ENCODE results near the gene TWIST1.

The TWIST1 gene

DNA sequence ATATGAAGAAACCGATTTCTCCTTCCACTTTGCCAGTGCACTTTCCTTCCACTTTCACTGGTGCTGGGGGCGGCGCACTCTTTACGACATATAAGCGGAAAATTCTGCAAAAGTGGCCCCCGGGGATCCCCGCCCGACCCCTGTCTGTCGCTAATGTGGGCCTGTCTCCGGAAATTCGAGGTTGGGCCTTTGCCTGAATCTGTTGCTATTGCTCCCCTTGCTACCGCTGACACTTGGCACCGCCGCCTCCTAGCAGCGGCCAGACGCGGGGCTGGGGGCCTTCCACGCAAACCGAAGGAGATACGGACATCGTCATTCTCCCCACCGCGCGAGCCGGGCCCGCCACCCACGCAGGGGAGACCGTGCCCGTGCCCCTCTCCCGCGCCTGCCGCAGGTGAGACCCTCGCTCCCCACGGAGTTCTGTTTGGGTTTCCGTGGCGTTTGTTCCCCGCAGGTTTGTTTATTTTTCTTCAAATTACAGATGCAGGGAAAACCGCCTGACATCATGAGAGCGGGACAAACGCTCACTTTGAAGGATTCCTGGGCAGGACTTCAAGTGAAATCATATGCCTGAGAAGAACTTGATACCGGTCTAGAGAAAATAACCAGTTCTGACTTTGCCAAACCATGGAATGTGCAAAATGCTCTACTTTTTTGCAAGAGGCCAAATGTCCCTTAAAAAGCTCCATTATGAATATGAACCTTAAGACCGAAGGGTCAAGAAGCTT lies 5.0 kb downstream of the TWIST1 start:
- Histone ChIP-seq H3K4me1 (ENCODE audit: insufficient read depth, low read length) (no peaks in the 10 kb centered on the region), H4K20me1 (ENCODE audit: insufficient read depth, low read length) (no peaks in the 10 kb centered on the region), H3K4me3 (ENCODE audit: low read depth in 1 of 2, low read length in 2 of 2) (no peak overlapping the region), H3K27ac (ENCODE audit: low read length) (no peak overlapping the region), H3K27me3 (ENCODE audit: insufficient read depth, low read length, poor library complexity) (no peaks in the 10 kb centered on the region), H3K9me3 (ENCODE audit: insufficient read depth, low read length, severe bottlenecking) (peaks cover 6% of the 10 kb centered on the region), H3K36me3 (ENCODE audit: insufficient read depth, low read length) (no peaks in the 10 kb centered on the region), H3K79me2 (ENCODE audit: insufficient read depth, low read length) (no peaks in the 10 kb centered on the region), H3K4me2 (ENCODE audit: insufficient read depth, low read length) (no peak overlapping the region), H2AFZ (ENCODE audit: low read depth, low read length) (no peak overlapping the region), H3K9ac (ENCODE audit: low read depth, low read length) (no peak overlapping the region)
- TF ChIP-seq, protein P1, sequence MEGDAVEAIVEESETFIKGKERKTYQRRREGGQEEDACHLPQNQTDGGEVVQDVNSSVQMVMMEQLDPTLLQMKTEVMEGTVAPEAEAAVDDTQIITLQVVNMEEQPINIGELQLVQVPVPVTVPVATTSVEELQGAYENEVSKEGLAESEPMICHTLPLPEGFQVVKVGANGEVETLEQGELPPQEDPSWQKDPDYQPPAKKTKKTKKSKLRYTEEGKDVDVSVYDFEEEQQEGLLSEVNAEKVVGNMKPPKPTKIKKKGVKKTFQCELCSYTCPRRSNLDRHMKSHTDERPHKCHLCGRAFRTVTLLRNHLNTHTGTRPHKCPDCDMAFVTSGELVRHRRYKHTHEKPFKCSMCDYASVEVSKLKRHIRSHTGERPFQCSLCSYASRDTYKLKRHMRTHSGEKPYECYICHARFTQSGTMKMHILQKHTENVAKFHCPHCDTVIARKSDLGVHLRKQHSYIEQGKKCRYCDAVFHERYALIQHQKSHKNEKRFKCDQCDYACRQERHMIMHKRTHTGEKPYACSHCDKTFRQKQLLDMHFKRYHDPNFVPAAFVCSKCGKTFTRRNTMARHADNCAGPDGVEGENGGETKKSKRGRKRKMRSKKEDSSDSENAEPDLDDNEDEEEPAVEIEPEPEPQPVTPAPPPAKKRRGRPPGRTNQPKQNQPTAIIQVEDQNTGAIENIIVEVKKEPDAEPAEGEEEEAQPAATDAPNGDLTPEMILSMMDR (IDR thresholded peaks at IDR 0.05; ENCODE audit: borderline replicate concordance, extremely low read depth, low read length, poor library complexity, severe bottlenecking) = no peak
- no peak for TF ChIP-seq EZH2 (IDR thresholded peaks at IDR 0.05; ENCODE audit: borderline replicate concordance, low read depth, low read length, severe bottlenecking)
- DNase-seq (no peak), ATAC-seq (ENCODE audit: insufficient read depth, low read depth) (no peak)

GRCh38 chr7:19111474-19112273 lies 5.8 kb downstream of the TWIST1 start:
- Histone ChIP-seq H3K4me1 (ENCODE audit: insufficient read depth, low read length) (no peaks in the 10 kb centered on the region), H3K4me2 (ENCODE audit: insufficient read depth, low read length) (no peak overlapping the region), H3K36me3 (ENCODE audit: insufficient read depth, low read length) (no peaks in the 10 kb centered on the region), H3K4me3 (ENCODE audit: low read depth in 1 of 2, low read length in 2 of 2) (no peak overlapping the region), H3K9me3 (ENCODE audit: insufficient read depth, low read length, severe bottlenecking) (peaks cover 5% of the 10 kb centered on the region), H3K9ac (ENCODE audit: low read depth, low read length) (no peak overlapping the region), H3K27me3 (ENCODE audit: insufficient read depth, low read length, poor library complexity) (no peaks in the 10 kb centered on the region), H4K20me1 (ENCODE audit: insufficient read depth, low read length) (no peaks in the 10 kb centered on the region), H2AFZ (ENCODE audit: low read depth, low read length) (no peak overlapping the region), H3K79me2 (ENCODE audit: insufficient read depth, low read length) (no peaks in the 10 kb centered on the region), H3K27ac (ENCODE audit: low read length) (no peak overlapping the region)
- DNase-seq = no peak
- ATAC-seq (ENCODE audit: insufficient read depth, low read depth) = no peak
- TF ChIP-seq, protein P1 (IDR thresholded peaks at IDR 0.05; ENCODE audit: borderline replicate concordance, extremely low read depth, low read length, poor library complexity, severe bottlenecking) = no peak
- TF ChIP-seq EZH2 (IDR thresholded peaks at IDR 0.05; ENCODE audit: borderline replicate concordance, low read depth, low read length, severe bottlenecking) = no peak

- no peak overlapping the region for H3K4me2 ChIP-seq (ENCODE audit: insufficient read depth, low read length)
- ATAC-seq (ENCODE audit: insufficient read depth, low read depth) (no peak), DNase-seq (no peak)
- no peak overlapping the region for H2AFZ ChIP-seq (ENCODE audit: low read depth, low read length)
- H3K4me1 ChIP-seq (ENCODE audit: insufficient read depth, low read length) = no peaks in the 10 kb centered on the region
- no peaks in the 10 kb centered on the region for H3K36me3 ChIP-seq (ENCODE audit: insufficient read depth, low read length)
- no peak overlapping the region for H3K4me3 ChIP-seq (ENCODE audit: low read depth in 1 of 2, low read length in 2 of 2)
- H3K27ac ChIP-seq (ENCODE audit: low read length) = no peak overlapping the region
- H3K9ac ChIP-seq (ENCODE audit: low read depth, low read length) = no peak overlapping the region
- H3K79me2 ChIP-seq (ENCODE audit: insufficient read depth, low read length) = no peaks in the 10 kb centered on the region
- H3K27me3 ChIP-seq (ENCODE audit: insufficient read depth, low read length, poor library complexity) = no peaks in the 10 kb centered on the region
- peaks cover 4% of the 10 kb centered on the region for H3K9me3 ChIP-seq (ENCODE audit: insufficient read depth, low read length, severe bottlenecking)
- TF ChIP-seq EZH2 (IDR thresholded peaks at IDR 0.05; ENCODE audit: borderline replicate concordance, low read depth, low read length, severe bottlenecking) = no peak
- TF ChIP-seq, protein P1 (IDR thresholded peaks at IDR 0.05; ENCODE audit: borderline replicate concordance, extremely low read depth, low read length, poor library complexity, severe bottlenecking) = no peak
- H4K20me1 ChIP-seq (ENCODE audit: insufficient read depth, low read length) = no peaks in the 10 kb centered on the region
Observed at GRCh38 chr7:19110776-19111175, 6.7 kb downstream of the TWIST1 start.
